Neural cell (in vitro differentiated cells): ENCODE results near the gene ATXN10. TPM values are rescaled to one million over a fixed set of nuclear protein-coding genes. Genes with fewer than 3 reads are reported as not detected.

Experiments
- H2AFZ ChIP-seq: fragments of 200-600, 300-800 bp; sonication (generic), shearing (Covaris generic); 2 replicates; pipeline ENCODE4 v1.6.0; 2014; ENCODE audit warnings: low read depth, mild to moderate bottlenecking, antibody characterized with exemption, low read length, moderate library complexity
- H3F3A ChIP-seq: fragments of 200-600 bp; shearing (Covaris generic); 2 replicates; pipeline ENCODE4 v1.6.1; 2016; ENCODE audit warnings: mild to moderate bottlenecking, moderate library complexity, mixed read lengths, antibody characterized with exemption, low read length; ENCODE audit not compliant: insufficient read depth, poor library complexity, severe bottlenecking
- H3K27ac ChIP-seq: fragments of 200-600, 300-800 bp; sonication (generic), shearing (Covaris generic); 2 replicates; pipeline ENCODE4 v1.5.1; 2014; ENCODE audit warnings: mild to moderate bottlenecking, low read length, moderate library complexity
- H3K27me3 ChIP-seq: fragments of 300-800, 200-600 bp; sonication (generic), shearing (Covaris generic); 2 replicates; pipeline ENCODE4 v1.6.0; 2014; ENCODE audit warnings: mild to moderate bottlenecking, low read depth, low read length, moderate library complexity; ENCODE audit not compliant: insufficient read depth
- H3K36me3 ChIP-seq: fragments of 300-800, 200-600 bp; sonication (generic), shearing (Covaris generic); 2 replicates; pipeline ENCODE4 v1.5.1; 2014; ENCODE audit warnings: mild to moderate bottlenecking, antibody characterized with exemption, low read length, moderate library complexity; ENCODE audit not compliant: insufficient read depth
- H3K4me2 ChIP-seq: fragments of 300-800, 200-600 bp; sonication (generic), shearing (Covaris generic); 2 replicates; pipeline ENCODE4 v1.6.0; 2014; ENCODE audit warnings: mild to moderate bottlenecking, low read length
- H3K4me3 ChIP-seq: fragments of 300-800, 200-600 bp; sonication (generic), shearing (Covaris generic); 2 replicates; pipeline ENCODE4 v1.5.1; 2014; ENCODE audit warnings: mild to moderate bottlenecking, low read length, moderate library complexity
- H3K79me2 ChIP-seq: fragments of 200-600 bp; shearing (Covaris generic); replicated peaks from 2 replicates; pipeline ENCODE4 v1.6.0; 2014; ENCODE audit warnings: mild to moderate bottlenecking, low read length, moderate library complexity; ENCODE audit not compliant: insufficient read depth
- H3K9ac ChIP-seq: fragments of 300-800, 200-600 bp; sonication (generic), shearing (Covaris generic); 2 replicates; pipeline ENCODE4 v1.6.1; 2016; ENCODE audit warnings: mild to moderate bottlenecking, low read length, mixed read lengths
- H3K9me2 ChIP-seq: fragments of 200-600 bp; shearing (Covaris generic); 2 replicates; pipeline ENCODE4 v1.6.1; 2016; ENCODE audit warnings: mild to moderate bottlenecking, low read length, mixed read lengths; ENCODE audit not compliant: insufficient read depth
- H3K9me3 ChIP-seq: fragments of 200-600, 300-800 bp; sonication (generic), shearing (Covaris generic); 2 replicates; pipeline ENCODE4 v1.6.1; 2016; ENCODE audit warnings: mild to moderate bottlenecking, mixed run types, low read length, moderate library complexity, mixed read lengths
- H4K20me1 ChIP-seq: fragments of 200-600 bp; shearing (Covaris generic); 2 replicates; pipeline ENCODE4 v1.6.1; 2016; ENCODE audit warnings: mild to moderate bottlenecking, mixed run types; ENCODE audit not compliant: insufficient read depth
- EP300 ChIP-seq: fragments of 450-650 bp; conservative IDR thresholded peaks from 2 replicates; pipeline ENCODE4 v1.6.1; 2014; ENCODE audit warnings: antibody characterized with exemption, mild to moderate bottlenecking, moderate library complexity; ENCODE audit not compliant: poor library complexity, severe bottlenecking
- EZH2 ChIP-seq: fragments of 200-600, 300-800 bp; shearing (Covaris generic), sonication (generic); IDR thresholded peaks from 2 replicates; pipeline ENCODE4 v1.6.1; 2014; ENCODE audit warnings: antibody characterized with exemption, low read length, borderline replicate concordance, mild to moderate bottlenecking; ENCODE audit not compliant: insufficient read depth, poor library complexity, severe bottlenecking
- MXI1 ChIP-seq: fragments of 450-650 bp; conservative IDR thresholded peaks from 2 replicates; pipeline ENCODE4 v1.6.1; 2014; ENCODE audit warnings: antibody characterized with exemption, mild to moderate bottlenecking; ENCODE audit not compliant: poor library complexity, severe bottlenecking
- POLR2AphosphoS5 ChIP-seq: IDR thresholded peaks from 2 replicates; pipeline ENCODE4 v1.6.1; 2012
- RAD21 ChIP-seq: fragments of 450-650 bp; conservative IDR thresholded peaks from 2 replicates; pipeline ENCODE4 v1.6.1; 2014; ENCODE audit warnings: antibody characterized with exemption, mild to moderate bottlenecking, moderate library complexity
- SMC3 ChIP-seq: fragments of 450-650 bp; conservative IDR thresholded peaks from 2 replicates; pipeline ENCODE4 v1.6.1; 2014; ENCODE audit warnings: antibody characterized with exemption, mild to moderate bottlenecking, moderate library complexity; ENCODE audit not compliant: poor library complexity
- TAF1 ChIP-seq: IDR thresholded peaks from 2 replicates; pipeline ENCODE4 v1.6.1; 2012; ENCODE audit warnings: low read depth
- polyA plus RNA-seq: library from polyadenylated mRNA; depleted of rRNA; stranded (reverse); fragments of >200 nt; gene quantifications from 2 replicates; pipeline ENCODE4 v1.2.3, GENCODE V29; 2014
- TF ChIP-seq, protein P1 (sequence below): IDR thresholded peaks from 2 replicates; pipeline ENCODE4 v1.6.1; 2012; ENCODE audit warnings: borderline replicate concordance
- TF ChIP-seq, protein P2 (sequence below): fragments of 450-650 bp; IDR thresholded peaks from 2 replicates; pipeline ENCODE4 v1.5.1; 2014; ENCODE audit warnings: antibody characterized with exemption, mild to moderate bottlenecking, moderate library complexity; ENCODE audit not compliant: poor library complexity, severe bottlenecking

Gene ATXN10
- polyA plus RNA-seq, 1 donor from 2014 or later: 321 TPM

- no peaks in the 10 kb centered on the region for H3F3A ChIP-seq
- no peaks in the 10 kb centered on the region for H3K27me3 ChIP-seq
- H4K20me1 ChIP-seq: no peaks in the 10 kb centered on the region
- H3K9me3 ChIP-seq: no peaks in the 10 kb centered on the region
- H3K36me3 ChIP-seq: no peaks in the 10 kb centered on the region
- no peak overlapping the region for H3K9ac ChIP-seq
- TF ChIP-seq POLR2AphosphoS5: no peak
- no peak overlapping the region for H3K27ac ChIP-seq
- H3K9me2 ChIP-seq: no peaks in the 10 kb centered on the region
- H3K4me3 ChIP-seq: no peak overlapping the region
- no peak overlapping the region for H2AFZ ChIP-seq
- H3K79me2 ChIP-seq: no peaks in the 10 kb centered on the region
- H3K4me2 ChIP-seq: no peak overlapping the region
These were observed 21.8 kb upstream of the ATXN10 start for GRCh38 chr22:45649809-45650208.

- H3K27me3 ChIP-seq: no peaks in the 10 kb centered on the region
- H3K79me2 ChIP-seq: no peaks in the 10 kb centered on the region
- no peaks in the 10 kb centered on the region for H3F3A ChIP-seq
- H3K9ac ChIP-seq: no peak overlapping the region
- H3K9me2 ChIP-seq: no peaks in the 10 kb centered on the region
- H4K20me1 ChIP-seq: no peaks in the 10 kb centered on the region
- no peaks in the 10 kb centered on the region for H3K36me3 ChIP-seq
- no peak overlapping the region for H3K27ac ChIP-seq
- no peak overlapping the region for H3K4me3 ChIP-seq
- TF ChIP-seq TAF1: no peak
- no peak for TF ChIP-seq MXI1
- TF ChIP-seq EZH2: no peak
- TF ChIP-seq, protein P1, sequence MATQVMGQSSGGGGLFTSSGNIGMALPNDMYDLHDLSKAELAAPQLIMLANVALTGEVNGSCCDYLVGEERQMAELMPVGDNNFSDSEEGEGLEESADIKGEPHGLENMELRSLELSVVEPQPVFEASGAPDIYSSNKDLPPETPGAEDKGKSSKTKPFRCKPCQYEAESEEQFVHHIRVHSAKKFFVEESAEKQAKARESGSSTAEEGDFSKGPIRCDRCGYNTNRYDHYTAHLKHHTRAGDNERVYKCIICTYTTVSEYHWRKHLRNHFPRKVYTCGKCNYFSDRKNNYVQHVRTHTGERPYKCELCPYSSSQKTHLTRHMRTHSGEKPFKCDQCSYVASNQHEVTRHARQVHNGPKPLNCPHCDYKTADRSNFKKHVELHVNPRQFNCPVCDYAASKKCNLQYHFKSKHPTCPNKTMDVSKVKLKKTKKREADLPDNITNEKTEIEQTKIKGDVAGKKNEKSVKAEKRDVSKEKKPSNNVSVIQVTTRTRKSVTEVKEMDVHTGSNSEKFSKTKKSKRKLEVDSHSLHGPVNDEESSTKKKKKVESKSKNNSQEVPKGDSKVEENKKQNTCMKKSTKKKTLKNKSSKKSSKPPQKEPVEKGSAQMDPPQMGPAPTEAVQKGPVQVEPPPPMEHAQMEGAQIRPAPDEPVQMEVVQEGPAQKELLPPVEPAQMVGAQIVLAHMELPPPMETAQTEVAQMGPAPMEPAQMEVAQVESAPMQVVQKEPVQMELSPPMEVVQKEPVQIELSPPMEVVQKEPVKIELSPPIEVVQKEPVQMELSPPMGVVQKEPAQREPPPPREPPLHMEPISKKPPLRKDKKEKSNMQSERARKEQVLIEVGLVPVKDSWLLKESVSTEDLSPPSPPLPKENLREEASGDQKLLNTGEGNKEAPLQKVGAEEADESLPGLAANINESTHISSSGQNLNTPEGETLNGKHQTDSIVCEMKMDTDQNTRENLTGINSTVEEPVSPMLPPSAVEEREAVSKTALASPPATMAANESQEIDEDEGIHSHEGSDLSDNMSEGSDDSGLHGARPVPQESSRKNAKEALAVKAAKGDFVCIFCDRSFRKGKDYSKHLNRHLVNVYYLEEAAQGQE: no peak
- no peak for TF ChIP-seq EP300
- TF ChIP-seq RAD21: no peak
- TF ChIP-seq SMC3: no peak
- TF ChIP-seq, protein P2, sequence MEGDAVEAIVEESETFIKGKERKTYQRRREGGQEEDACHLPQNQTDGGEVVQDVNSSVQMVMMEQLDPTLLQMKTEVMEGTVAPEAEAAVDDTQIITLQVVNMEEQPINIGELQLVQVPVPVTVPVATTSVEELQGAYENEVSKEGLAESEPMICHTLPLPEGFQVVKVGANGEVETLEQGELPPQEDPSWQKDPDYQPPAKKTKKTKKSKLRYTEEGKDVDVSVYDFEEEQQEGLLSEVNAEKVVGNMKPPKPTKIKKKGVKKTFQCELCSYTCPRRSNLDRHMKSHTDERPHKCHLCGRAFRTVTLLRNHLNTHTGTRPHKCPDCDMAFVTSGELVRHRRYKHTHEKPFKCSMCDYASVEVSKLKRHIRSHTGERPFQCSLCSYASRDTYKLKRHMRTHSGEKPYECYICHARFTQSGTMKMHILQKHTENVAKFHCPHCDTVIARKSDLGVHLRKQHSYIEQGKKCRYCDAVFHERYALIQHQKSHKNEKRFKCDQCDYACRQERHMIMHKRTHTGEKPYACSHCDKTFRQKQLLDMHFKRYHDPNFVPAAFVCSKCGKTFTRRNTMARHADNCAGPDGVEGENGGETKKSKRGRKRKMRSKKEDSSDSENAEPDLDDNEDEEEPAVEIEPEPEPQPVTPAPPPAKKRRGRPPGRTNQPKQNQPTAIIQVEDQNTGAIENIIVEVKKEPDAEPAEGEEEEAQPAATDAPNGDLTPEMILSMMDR: no peak
- no peak for TF ChIP-seq POLR2AphosphoS5
- no peaks in the 10 kb centered on the region for H3K9me3 ChIP-seq
- H3K4me2 ChIP-seq: no peak overlapping the region
- H2AFZ ChIP-seq: no peak overlapping the region
These were observed 20.9 kb upstream of the ATXN10 start for GRCh38 chr22:45650721-45651120.

- Histone ChIP-seq H3K36me3 (no peaks in the 10 kb centered on the region), H3K9me2 (no peaks in the 10 kb centered on the region), H3K4me3 (no peak overlapping the region), H3K27me3 (no peaks in the 10 kb centered on the region), H3K79me2 (no peaks in the 10 kb centered on the region), H3K27ac (no peak overlapping the region), H3K9me3 (no peaks in the 10 kb centered on the region), H4K20me1 (no peaks in the 10 kb centered on the region), H3K9ac (no peak overlapping the region), H2AFZ (no peak overlapping the region), H3K4me2 (no peak overlapping the region), H3F3A (no peaks in the 10 kb centered on the region)
- TF ChIP-seq, protein P1: no peak
- TF ChIP-seq MXI1: no peak
- no peak for TF ChIP-seq EP300
- no peak for TF ChIP-seq TAF1
- TF ChIP-seq SMC3: no peak
- TF ChIP-seq, protein P2: no peak
- no peak for TF ChIP-seq RAD21
- no peak for TF ChIP-seq EZH2
- no peak for TF ChIP-seq POLR2AphosphoS5
These were observed 19.6 kb upstream of the ATXN10 start for GRCh38 chr22:45651931-45652528.
